OCI-LY7 (cell line): ENCODE results near the gene DNHD1. TPM values are rescaled to one million over a fixed set of nuclear protein-coding genes. Genes with fewer than 3 reads are reported as not detected.

Experiments used
- BruUV-seq: library from RNA; stranded (reverse); fragments of 400-500 nt; replicated peaks from 2 replicates; lab custom pipeline; 2021; lab: Mats Ljungman, UMichigan
- CTCF ChIA-PET: fragments of 300-600 bp; sonication (Branson Sonifier 250); formaldehyde crosslinking; loops from one replicate; lab custom pipeline; 2022; ENCODE audit warnings: antibody characterized with exemption; ENCODE audit not compliant: unreplicated experiment; lab: Charles Lee
- POLR2A ChIA-PET: fragments of 300-600 bp; sonication (Branson Sonifier 250); formaldehyde crosslinking; loops from one replicate; lab custom pipeline; 2022; ENCODE audit warnings: antibody characterized with exemption; lab: Charles Lee
- DNase-seq: peaks from one replicate; pipeline ENCODE4 v3.0.0-alpha.2; 2015; ENCODE audit warnings: low spot score
- H2AFZ ChIP-seq: fragments of 200-600 bp; sonication (generic), shearing (Covaris generic); 2 replicates; pipeline ENCODE4 v1.6.1; 2014; ENCODE audit warnings: mild to moderate bottlenecking, antibody characterized with exemption, low read length, moderate library complexity
- H3K27ac ChIP-seq: fragments of 200-600 bp; sonication (generic); 2 replicates; pipeline ENCODE4 v1.5.1; 2014; ENCODE audit warnings: mixed run types, low read depth, mild to moderate bottlenecking, moderate library complexity, low read length, inconsistent platforms; ENCODE audit not compliant: poor library complexity, severe bottlenecking
- H3K36me3 ChIP-seq: fragments of 200-600 bp; sonication (generic); 2 replicates; pipeline ENCODE4 v1.6.1; 2014; ENCODE audit warnings: mild to moderate bottlenecking, antibody characterized with exemption, low read length, moderate library complexity, mixed read lengths; ENCODE audit not compliant: insufficient read depth
- H3K4me1 ChIP-seq: fragments of 200-600 bp; sonication (generic); 2 replicates; pipeline ENCODE4 v1.5.1; 2014; ENCODE audit warnings: mild to moderate bottlenecking, low read length; ENCODE audit not compliant: insufficient read depth, poor library complexity, severe bottlenecking
- H3K4me2 ChIP-seq: fragments of 200-600 bp; sonication (generic); 2 replicates; pipeline ENCODE4 v1.6.1; 2014; ENCODE audit warnings: mild to moderate bottlenecking, low read length
- H3K4me3 ChIP-seq: fragments of 200-600 bp; sonication (generic); 2 replicates; pipeline ENCODE4 v1.5.1; 2014; ENCODE audit warnings: mild to moderate bottlenecking, low read depth, low read length; ENCODE audit not compliant: poor library complexity, severe bottlenecking
- H3K79me2 ChIP-seq: fragments of 200-600 bp; sonication (generic); 2 replicates; pipeline ENCODE4 v1.6.1; 2016; ENCODE audit warnings: low read depth, mild to moderate bottlenecking, low read length, moderate library complexity, mixed read lengths; ENCODE audit not compliant: insufficient read depth
- H3K9me2 ChIP-seq: fragments of 200-600 bp; sonication (generic); 2 replicates; pipeline ENCODE4 v1.6.1; 2016; ENCODE audit warnings: mild to moderate bottlenecking, low read length, mixed read lengths; ENCODE audit not compliant: insufficient read depth
- H3K9me3 ChIP-seq: fragments of 200-600 bp; sonication (generic); 2 replicates; pipeline ENCODE4 v1.6.1; 2014; ENCODE audit warnings: mild to moderate bottlenecking, mixed run types, low read length, mixed read lengths
- H4K20me1 ChIP-seq: fragments of 200-600 bp; sonication (generic); 2 replicates; pipeline ENCODE4 v1.6.1; 2014; ENCODE audit warnings: mild to moderate bottlenecking, antibody characterized with exemption, low read length, moderate library complexity, mixed read lengths; ENCODE audit not compliant: insufficient read depth
- EZH2phosphoT487 ChIP-seq: fragments of 200-600 bp; sonication (generic); IDR thresholded peaks from 2 replicates; pipeline ENCODE4 v1.6.1; 2018; ENCODE audit warnings: low read depth, borderline replicate concordance, mild to moderate bottlenecking, mixed run types, antibody characterized with exemption, low read length, moderate library complexity, mixed read lengths
- intact Hi-C: fragments of 100-400 bp; cut with micrococcal nuclease; formaldehyde crosslinking; loops from one replicate; pipeline ENCODE4 v1.10.0; 2022; ENCODE audit not compliant: unreplicated experiment
- total RNA-seq, 2 experiments: library from RNA; depleted of rRNA in 1 of 2; stranded (reverse); fragments of >200 nt in 1 of 2; shearing (Covaris generic) in 1 of 2; gene quantifications; 2 replicates each; pipeline ENCODE4 v1.2.3, GENCODE V29; 2014 to 2022
- TF ChIP-seq, protein P1 (sequence below): fragments of 200-600 bp; sonication (generic); conservative IDR thresholded peaks from 2 replicates; pipeline ENCODE4 v1.5.1; 2014; ENCODE audit warnings: mild to moderate bottlenecking, antibody characterized with exemption, low read length, moderate library complexity, mixed read lengths

Gene DNHD1
- total RNA-seq, 2 experiments from 2014 or later: 24.3 to 52.7 TPM

DNA sequence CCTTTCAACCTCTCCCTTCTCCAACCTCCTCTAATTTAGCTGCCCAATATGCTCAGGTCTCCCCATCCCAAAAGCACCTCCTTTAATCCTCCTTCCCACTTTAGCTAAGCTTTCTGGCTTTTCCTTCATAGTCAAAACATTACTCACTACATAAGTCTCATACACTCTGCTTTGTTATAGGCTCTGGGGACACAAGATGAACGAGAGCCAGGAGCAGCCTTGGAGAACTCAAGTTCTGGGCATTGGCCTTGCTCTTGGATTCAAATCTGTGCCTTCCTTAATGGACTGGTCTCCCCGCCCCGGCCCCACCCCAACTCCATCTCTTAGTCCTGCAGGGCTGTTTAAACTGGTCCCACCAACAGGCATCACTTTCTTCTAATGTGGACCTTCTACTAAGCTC, 44.9 kb upstream of the DNHD1 start:
- H3K27ac ChIP-seq: no peak overlapping the region
- H3K9me3 ChIP-seq: no peaks in the 10 kb centered on the region
- no peak overlapping the region for H3K4me2 ChIP-seq
- no peak overlapping the region for H3K4me3 ChIP-seq
- no peak overlapping the region for H2AFZ ChIP-seq
- no peaks in the 10 kb centered on the region for H3K9me2 ChIP-seq
- CTCF ChIA-PET: interaction anchor here (0.6 to 1.4 kb wide), 3 partner anchors 9 to 157 kb away, joined by 3 to 6 read pairs (median 3); no protein-coding TSS in a partner anchor
- H3K79me2 ChIP-seq: no peaks in the 10 kb centered on the region
- intact Hi-C loops: no loop called here
- no peak for DNase-seq
- peaks cover 19% of the 10 kb centered on the region for H3K36me3 ChIP-seq
- peaks cover 30% of the 10 kb centered on the region for H3K4me1 ChIP-seq
- TF ChIP-seq, protein P1, sequence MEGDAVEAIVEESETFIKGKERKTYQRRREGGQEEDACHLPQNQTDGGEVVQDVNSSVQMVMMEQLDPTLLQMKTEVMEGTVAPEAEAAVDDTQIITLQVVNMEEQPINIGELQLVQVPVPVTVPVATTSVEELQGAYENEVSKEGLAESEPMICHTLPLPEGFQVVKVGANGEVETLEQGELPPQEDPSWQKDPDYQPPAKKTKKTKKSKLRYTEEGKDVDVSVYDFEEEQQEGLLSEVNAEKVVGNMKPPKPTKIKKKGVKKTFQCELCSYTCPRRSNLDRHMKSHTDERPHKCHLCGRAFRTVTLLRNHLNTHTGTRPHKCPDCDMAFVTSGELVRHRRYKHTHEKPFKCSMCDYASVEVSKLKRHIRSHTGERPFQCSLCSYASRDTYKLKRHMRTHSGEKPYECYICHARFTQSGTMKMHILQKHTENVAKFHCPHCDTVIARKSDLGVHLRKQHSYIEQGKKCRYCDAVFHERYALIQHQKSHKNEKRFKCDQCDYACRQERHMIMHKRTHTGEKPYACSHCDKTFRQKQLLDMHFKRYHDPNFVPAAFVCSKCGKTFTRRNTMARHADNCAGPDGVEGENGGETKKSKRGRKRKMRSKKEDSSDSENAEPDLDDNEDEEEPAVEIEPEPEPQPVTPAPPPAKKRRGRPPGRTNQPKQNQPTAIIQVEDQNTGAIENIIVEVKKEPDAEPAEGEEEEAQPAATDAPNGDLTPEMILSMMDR: no peak
- no peak for TF ChIP-seq EZH2phosphoT487
- H4K20me1 ChIP-seq: no peaks in the 10 kb centered on the region
- no TSS peak for BruUV-seq
- POLR2A ChIA-PET: interaction anchor here (0.6 to 1.2 kb wide), 4 partner anchors 9 to 62 kb away, joined by 3 to 6 read pairs (median 4); partner anchors contain the start of gene SMPD1

DNA sequence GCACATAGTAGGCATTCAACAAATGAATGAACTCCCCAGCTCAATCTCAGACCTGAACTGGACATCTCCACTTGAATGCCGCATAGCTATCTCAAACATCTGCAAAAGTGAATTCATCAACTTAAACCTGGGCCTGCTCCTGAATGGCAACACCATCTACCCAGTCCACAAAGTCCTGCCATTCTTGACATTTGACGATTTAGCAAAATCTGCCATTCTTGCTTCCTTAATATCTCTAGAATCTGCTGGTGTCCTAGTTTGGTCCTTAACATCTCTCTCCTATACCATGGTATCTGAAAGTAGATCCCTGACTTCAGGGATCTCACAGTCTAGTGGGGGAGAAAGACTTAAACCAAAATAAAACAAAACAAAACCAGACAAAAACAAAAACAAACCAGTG, 43.9 kb upstream of the DNHD1 start:
- Histone ChIP-seq H3K27ac (no peak overlapping the region), H3K9me3 (no peaks in the 10 kb centered on the region), H3K36me3 (peaks cover 19% of the 10 kb centered on the region), H2AFZ (no peak overlapping the region), H4K20me1 (no peaks in the 10 kb centered on the region), H3K4me1 (peaks cover 30% of the 10 kb centered on the region), H3K4me3 (no peak overlapping the region), H3K4me2 (0 out of 2 replicates have a peak overlapping the region, but pooled peaks have one; percentile 21), H3K9me2 (no peaks in the 10 kb centered on the region), H3K79me2 (no peaks in the 10 kb centered on the region)
- no peak for TF ChIP-seq EZH2phosphoT487
- TF ChIP-seq, protein P1: no peak
- intact Hi-C loops: no loop called here
- no TSS peak for BruUV-seq
- ChIA-PET CTCF (interaction anchor here (2.1 kb wide), 1 partner anchor 74 kb away, joined by 7 read pairs; no protein-coding TSS in a partner anchor), POLR2A (interaction anchor here (0.5 to 1.2 kb wide), 4 partner anchors 36 to 515 kb away, joined by 3 to 6 read pairs (median 4); partner anchors contain the start of gene SMPD1)
- no peak for DNase-seq

DNA sequence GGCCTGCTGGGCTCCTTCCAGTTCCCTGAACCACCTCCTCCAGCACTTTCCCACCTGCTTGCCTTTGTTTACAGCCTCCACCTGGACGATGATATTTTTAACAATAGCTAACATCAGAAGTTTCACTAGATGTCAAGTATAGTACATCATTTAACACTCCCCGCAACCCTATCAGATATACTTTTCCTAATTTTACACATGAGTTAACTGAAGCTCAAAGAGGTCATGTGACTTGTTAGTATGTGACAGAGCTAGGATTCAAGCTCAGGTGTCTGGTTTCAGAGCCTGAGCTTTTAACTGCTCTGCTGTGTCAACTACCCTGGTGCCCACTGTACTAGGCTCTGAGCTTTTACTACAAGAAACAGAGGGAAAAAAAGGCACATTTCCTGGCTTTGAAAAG, 42.0 kb upstream of the DNHD1 start:
- POLR2A ChIA-PET: interaction anchor here (0.5 to 2.6 kb wide), 13 partner anchors 9 to 326 kb away, joined by 3 to 11 read pairs (median 3); partner anchors contain the start of genes ARFIP2, SMPD1 and TIMM10B
- peak overlapping the region; percentile 40 for H3K4me2 ChIP-seq
- H3K4me1 ChIP-seq: peaks cover 30% of the 10 kb centered on the region
- peaks cover 13% of the 10 kb centered on the region for H3K36me3 ChIP-seq
- peak overlapping the region; percentile 44 for H3K27ac ChIP-seq
- no peaks in the 10 kb centered on the region for H3K9me2 ChIP-seq
- CTCF ChIA-PET: interaction anchor here (0.8 to 1.1 kb wide), 4 partner anchors 9 to 92 kb away, joined by 3 to 9 read pairs (median 4); no protein-coding TSS in a partner anchor
- no peak overlapping the region for H3K4me3 ChIP-seq
- H4K20me1 ChIP-seq: no peaks in the 10 kb centered on the region
- H3K9me3 ChIP-seq: no peaks in the 10 kb centered on the region
- intact Hi-C loops: no loop called here
- H2AFZ ChIP-seq: no peak overlapping the region
- H3K79me2 ChIP-seq: no peaks in the 10 kb centered on the region
- BruUV-seq: no TSS peak
- TF ChIP-seq, protein P1: no peak
- TF ChIP-seq EZH2phosphoT487: no peak
- peak; percentile 45 for DNase-seq
